BLaER1 treated with 17β-estradiol and CSF1 and Interleukin-3, amounts not matched to agents 10 nM and 100 nM (cell line): Measurements from ENCODE around the gene YWHAB.

Experiments used
- H3K27ac ChIP-seq, 11 experiments: shearing (Covaris generic); formaldehyde crosslinking; 2 replicates each; pipeline ENCODE4 v1.8.1; 2022
- H3K27me3 ChIP-seq, 11 experiments: shearing (Covaris generic); formaldehyde crosslinking; 2 replicates each; pipeline ENCODE4 v1.8.1; 2022
- H3K36me3 ChIP-seq, 11 experiments: shearing (Covaris generic); formaldehyde crosslinking; 2 replicates each; pipeline ENCODE4 v1.8.1; 2022
- H3K4me1 ChIP-seq, 10 experiments: shearing (Covaris generic); formaldehyde crosslinking; 2 replicates each; pipeline ENCODE4 v1.8.1; 2022
- H3K4me2 ChIP-seq, 11 experiments: shearing (Covaris generic); formaldehyde crosslinking; 2 replicates each; pipeline ENCODE4 v1.8.1; 2022
- H3K4me3 ChIP-seq, 10 experiments: shearing (Covaris generic); formaldehyde crosslinking; 2 replicates each; pipeline ENCODE4 v1.8.1; 2022
- H3K9ac ChIP-seq, 11 experiments: shearing (Covaris generic); formaldehyde crosslinking; 2 replicates each; pipeline ENCODE4 v1.8.1; 2022
- H3K9me3 ChIP-seq, 11 experiments: shearing (Covaris generic); formaldehyde crosslinking; replicated peaks in 1 of 11; 2 replicates each; pipeline ENCODE4 v1.8.1; 2022
- H4K20me1 ChIP-seq, 11 experiments: shearing (Covaris generic); formaldehyde crosslinking; 2 replicates each; pipeline ENCODE4 v1.8.1; 2022
- Cebpa-rat ChIP-seq, 11 experiments: shearing (Covaris generic); IDR thresholded peaks; 2 replicates each; pipeline ENCODE4 v1.8.1; 2022

The YWHAB gene

DNA sequence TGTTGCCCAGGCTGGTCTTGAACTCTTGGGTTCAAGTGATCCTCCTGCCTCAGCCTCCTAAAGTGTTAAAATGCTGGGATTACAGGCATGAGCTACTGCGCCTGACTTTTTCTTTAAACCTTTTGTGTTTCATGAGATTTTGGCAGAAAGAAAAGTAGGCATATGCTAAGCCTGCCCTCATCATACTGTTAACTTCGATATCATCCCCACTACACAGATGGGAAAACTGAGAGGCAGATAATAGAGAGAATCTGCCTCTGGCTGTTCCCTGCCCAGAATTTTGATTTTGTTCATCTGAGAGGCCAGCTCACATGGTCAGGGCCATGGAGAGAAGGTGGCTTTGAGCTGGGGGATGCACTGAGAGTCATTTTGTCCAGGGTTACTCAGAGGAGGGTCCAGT lies 31.9 kb downstream of the YWHAB start:
- Histone ChIP-seq H3K27me3 (no peaks in the 10 kb centered on the region), H3K4me1 (peaks cover 0 to 8% (median 0%) of the 10 kb centered on the region in 10 experiments; a peak in 3 of 20 replicates), H3K36me3 (peaks cover 58 to 95% (median 77%) of the 10 kb centered on the region in 11 experiments), H3K27ac (no peak overlapping the region), H3K9ac (no peak overlapping the region), H3K4me3 (no peak overlapping the region), H4K20me1 (peaks cover 0 to 23% (median 0%) of the 10 kb centered on the region in 11 experiments; a peak in 6 of 22 replicates), H3K9me3 (no peaks in the 10 kb centered on the region), H3K4me2 (no peak overlapping the region)
- TF ChIP-seq Cebpa-rat (IDR thresholded peaks at IDR 0.05) = no peak

DNA sequence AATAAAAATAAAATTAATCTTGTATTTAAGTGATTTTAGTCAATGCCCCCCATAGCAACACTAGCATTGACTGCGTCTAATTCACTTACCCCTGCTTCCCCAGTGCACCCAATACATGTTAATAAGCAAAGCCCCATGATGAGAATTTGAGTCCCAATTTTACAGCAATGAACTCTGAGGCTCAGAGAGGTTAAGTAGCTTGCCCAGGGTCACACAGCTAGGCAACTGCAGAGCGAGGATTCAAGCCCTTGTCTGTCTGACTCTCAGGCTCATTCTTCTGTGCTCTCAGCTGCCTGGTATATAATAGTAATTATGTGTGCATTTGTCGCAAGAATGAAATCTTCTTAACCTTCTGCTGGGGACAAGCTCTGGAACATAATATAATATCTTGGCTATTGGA lies 32.8 kb downstream of the YWHAB start:
- Histone ChIP-seq H3K27me3 (no peaks in the 10 kb centered on the region), H3K9ac (no peak overlapping the region), H3K4me3 (no peak overlapping the region), H3K4me2 (no peak overlapping the region), H3K27ac (no peak overlapping the region), H3K9me3 (no peaks in the 10 kb centered on the region), H3K4me1 (peaks cover 0 to 8% (median 0%) of the 10 kb centered on the region in 10 experiments; a peak in 3 of 20 replicates), H3K36me3 (peaks cover 57 to 95% (median 77%) of the 10 kb centered on the region in 11 experiments), H4K20me1 (peaks cover 0 to 27% (median 0%) of the 10 kb centered on the region in 11 experiments; a peak in 5 of 22 replicates)
- no peak for TF ChIP-seq Cebpa-rat (IDR thresholded peaks at IDR 0.05)

DNA sequence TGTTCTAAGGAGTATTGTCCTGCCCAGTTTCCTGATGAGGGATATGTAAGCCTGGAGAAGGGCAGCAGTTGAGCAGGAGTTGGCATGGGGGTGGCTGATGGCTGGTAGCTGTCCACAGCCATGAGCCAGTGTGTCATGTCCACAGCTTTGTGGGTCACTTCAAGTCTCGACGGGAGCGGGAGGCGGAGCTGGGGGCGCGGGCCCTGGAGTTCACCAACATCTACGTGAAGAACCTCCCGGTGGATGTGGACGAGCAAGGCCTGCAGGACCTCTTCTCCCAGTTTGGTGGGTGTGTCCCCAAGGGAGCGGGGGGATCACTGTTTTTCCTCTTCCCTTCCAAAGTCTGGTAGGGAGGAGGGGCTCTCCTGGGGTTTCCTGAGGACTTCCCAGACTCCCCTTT lies 33.3 kb downstream of the YWHAB start:
- no peaks in the 10 kb centered on the region for H3K27me3 ChIP-seq
- no peak overlapping the region for H3K4me3 ChIP-seq
- no peak overlapping the region for H3K4me2 ChIP-seq
- no peaks in the 10 kb centered on the region for H3K9me3 ChIP-seq
- no peak overlapping the region for H3K27ac ChIP-seq
- TF ChIP-seq Cebpa-rat (IDR thresholded peaks at IDR 0.05) = no peak
- peaks cover 59 to 95% (median 77%) of the 10 kb centered on the region in 11 experiments for H3K36me3 ChIP-seq
- peaks cover 0 to 31% (median 0%) of the 10 kb centered on the region in 11 experiments; a peak in 5 of 22 replicates for H4K20me1 ChIP-seq
- no peak overlapping the region for H3K9ac ChIP-seq
- H3K4me1 ChIP-seq = peaks cover 0 to 8% (median 0%) of the 10 kb centered on the region in 10 experiments; a peak in 3 of 20 replicates

DNA sequence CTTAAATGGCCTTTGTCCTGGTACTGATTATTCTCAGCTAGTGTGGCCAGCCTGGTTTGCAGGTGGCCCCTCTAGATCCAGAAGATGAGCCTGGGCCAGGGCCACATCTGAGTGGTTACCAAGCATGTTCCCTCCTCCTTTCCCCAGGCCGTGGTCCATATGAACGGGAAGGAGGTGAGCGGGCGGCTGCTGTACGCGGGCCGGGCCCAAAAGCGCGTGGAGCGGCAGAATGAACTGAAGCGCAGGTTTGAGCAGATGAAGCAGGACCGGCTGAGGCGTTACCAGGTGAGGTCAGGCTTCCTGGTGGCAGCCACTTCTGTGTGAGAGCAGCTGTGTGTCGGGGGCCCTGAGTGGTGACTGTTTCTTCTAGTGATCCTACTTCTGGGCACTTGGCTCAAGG lies 35.9 kb downstream of the YWHAB start:
- no peak for TF ChIP-seq Cebpa-rat (IDR thresholded peaks at IDR 0.05)
- Histone ChIP-seq H3K4me2 (no peak overlapping the region), H3K4me3 (no peak overlapping the region), H4K20me1 (peaks cover 0 to 22% (median 0%) of the 10 kb centered on the region in 11 experiments; a peak in 3 of 22 replicates), H3K27me3 (no peaks in the 10 kb centered on the region), H3K9ac (no peak overlapping the region), H3K27ac (no peak overlapping the region), H3K4me1 (no peaks in the 10 kb centered on the region), H3K9me3 (no peaks in the 10 kb centered on the region), H3K36me3 (peaks cover 59 to 94% (median 81%) of the 10 kb centered on the region in 11 experiments)

DNA sequence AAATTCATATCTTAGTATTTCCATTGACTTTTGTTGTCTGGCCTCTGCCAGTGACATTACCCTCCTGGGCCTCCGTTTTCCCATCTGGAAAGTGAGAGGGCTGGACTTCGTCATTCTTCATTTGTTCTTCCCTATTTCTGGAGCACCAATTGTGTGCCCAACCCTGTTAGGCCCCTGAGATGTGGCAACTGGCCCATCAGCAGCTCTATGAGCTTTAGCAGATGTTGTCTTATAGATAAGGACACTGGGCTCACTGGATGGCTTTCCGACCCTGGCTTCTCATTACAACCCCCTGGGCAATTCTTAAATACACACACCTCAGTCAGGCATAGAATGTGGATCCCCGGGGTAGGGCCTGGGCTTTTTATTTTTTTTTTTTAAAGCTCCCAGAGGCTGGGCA lies 39.0 kb downstream of the YWHAB start:
- H3K36me3 ChIP-seq = peaks cover 39 to 81% (median 62%) of the 10 kb centered on the region in 11 experiments
- H3K9ac ChIP-seq = no peak overlapping the region
- no peak overlapping the region for H3K27ac ChIP-seq
- no peaks in the 10 kb centered on the region for H3K4me1 ChIP-seq
- no peaks in the 10 kb centered on the region for H3K9me3 ChIP-seq
- H3K27me3 ChIP-seq = no peaks in the 10 kb centered on the region
- no peak overlapping the region for H3K4me2 ChIP-seq
- TF ChIP-seq Cebpa-rat (IDR thresholded peaks at IDR 0.05) = no peak
- 0 out of 22 replicates have a peak, but pooled peaks cover 0 to 10% (median 0%) of the 10 kb centered on the region in 11 experiments for H4K20me1 ChIP-seq
- H3K4me3 ChIP-seq = no peak overlapping the region

DNA sequence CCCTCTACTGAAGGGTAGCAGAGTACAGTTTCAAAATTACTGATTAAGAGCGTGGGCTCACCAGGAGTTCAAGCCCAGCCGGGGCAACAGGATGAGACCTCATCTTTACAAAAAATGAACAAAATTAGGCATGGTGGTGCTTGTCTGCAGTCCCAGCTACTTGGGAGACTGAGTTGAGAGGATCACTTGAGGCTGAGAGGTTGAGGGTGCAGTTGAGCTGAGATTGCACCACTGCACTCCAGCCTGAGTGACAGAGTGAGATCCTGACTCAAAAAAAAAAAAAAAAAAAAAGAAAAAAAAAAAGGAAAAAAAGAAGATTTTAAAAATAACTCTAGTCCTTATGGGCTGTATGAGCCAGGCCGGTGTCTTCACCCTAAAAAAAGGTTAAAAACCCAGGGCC lies 43.1 kb downstream of the YWHAB start:
- Histone ChIP-seq H3K27ac (no peak overlapping the region), H3K27me3 (no peaks in the 10 kb centered on the region), H3K36me3 (peaks cover 44 to 94% (median 69%) of the 10 kb centered on the region in 11 experiments), H3K9me3 (peaks cover 0 to 8% (median 0%) of the 10 kb centered on the region in 11 experiments; a peak in 3 of 22 replicates), H4K20me1 (0 out of 22 replicates have a peak, but pooled peaks cover 0 to 4% (median 0%) of the 10 kb centered on the region in 11 experiments), H3K4me3 (no peak overlapping the region), H3K4me1 (no peaks in the 10 kb centered on the region), H3K9ac (no peak overlapping the region), H3K4me2 (no peak overlapping the region)
- TF ChIP-seq Cebpa-rat (IDR thresholded peaks at IDR 0.05) = no peak

DNA sequence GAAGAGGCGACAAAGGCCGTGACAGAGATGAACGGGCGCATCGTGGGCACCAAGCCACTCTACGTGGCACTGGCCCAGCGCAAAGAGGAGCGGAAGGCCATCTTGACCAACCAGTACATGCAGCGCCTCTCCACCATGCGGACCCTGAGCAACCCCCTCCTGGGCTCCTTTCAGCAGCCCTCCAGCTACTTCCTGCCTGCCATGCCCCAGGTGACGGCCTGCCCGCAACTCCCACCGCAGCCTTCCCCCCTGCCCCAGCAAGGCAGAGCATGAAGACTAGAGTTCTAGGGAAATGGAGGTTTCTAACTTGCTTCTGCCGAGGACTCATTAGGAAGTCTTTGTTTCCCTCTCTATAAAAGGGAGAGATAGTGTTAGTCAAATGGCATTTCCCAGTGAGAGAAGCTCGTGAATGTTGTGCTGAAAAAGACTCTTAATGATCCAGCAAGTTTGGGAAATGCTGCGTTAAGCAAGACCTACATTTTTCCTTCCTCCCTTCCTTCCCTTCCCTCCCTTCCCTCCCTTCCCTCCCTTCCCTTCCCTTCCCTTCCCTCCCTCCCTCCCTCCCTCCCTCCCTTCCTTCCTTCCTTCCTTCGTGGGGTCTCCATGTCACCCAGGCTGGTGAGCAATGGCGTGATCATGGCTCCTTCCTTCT lies 45.1 kb downstream of the YWHAB start:
- peaks cover 0 to 8% (median 0%) of the 10 kb centered on the region in 11 experiments; a peak in 3 of 22 replicates for H3K9me3 ChIP-seq
- H3K36me3 ChIP-seq = peaks cover 49 to 95% (median 71%) of the 10 kb centered on the region in 11 experiments

DNA sequence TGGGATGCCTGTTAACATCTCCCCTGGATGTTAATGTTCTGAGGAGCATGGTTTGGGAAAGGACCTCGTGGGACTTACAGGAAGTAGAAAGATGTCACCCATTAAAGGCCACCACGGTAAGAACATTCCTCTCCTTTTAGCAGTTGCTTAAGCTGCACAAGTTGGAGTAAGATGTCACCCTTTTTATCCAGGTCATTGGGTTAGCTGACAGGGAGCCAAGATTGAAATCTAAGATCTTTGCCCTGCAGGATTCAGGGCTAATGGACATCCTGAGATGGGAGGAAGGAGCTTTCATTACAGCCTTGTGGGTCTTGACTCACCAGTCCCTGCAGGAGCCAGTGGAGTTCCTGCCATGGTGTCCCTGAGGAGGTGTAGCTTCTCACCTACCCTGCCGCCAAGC lies 46.4 kb downstream of the YWHAB start:
- no peak overlapping the region for H3K4me3 ChIP-seq
- no peak overlapping the region for H3K9ac ChIP-seq
- TF ChIP-seq Cebpa-rat (IDR thresholded peaks at IDR 0.05) = no peak
- no peak overlapping the region for H3K27ac ChIP-seq
- no peaks in the 10 kb centered on the region for H3K4me1 ChIP-seq
- H3K9me3 ChIP-seq = peaks cover 0 to 8% (median 0%) of the 10 kb centered on the region in 11 experiments; a peak in 3 of 22 replicates
- H3K36me3 ChIP-seq = peaks cover 54 to 95% (median 76%) of the 10 kb centered on the region in 11 experiments
- H3K27me3 ChIP-seq = no peaks in the 10 kb centered on the region
- H4K20me1 ChIP-seq = 0 out of 22 replicates have a peak, but pooled peaks cover 0 to 6% (median 0%) of the 10 kb centered on the region in 11 experiments
- no peak overlapping the region for H3K4me2 ChIP-seq

More for the DNA sequence above, 45.1 kb downstream of the YWHAB start:
- Histone ChIP-seq H4K20me1 (no peaks in the 10 kb centered on the region), H3K27me3 (no peaks in the 10 kb centered on the region), H3K9ac (no peak overlapping the region), H3K4me3 (no peak overlapping the region), H3K27ac (no peak overlapping the region), H3K4me1 (no peaks in the 10 kb centered on the region), H3K4me2 (no peak overlapping the region)
- no peak for TF ChIP-seq Cebpa-rat (IDR thresholded peaks at IDR 0.05)

DNA sequence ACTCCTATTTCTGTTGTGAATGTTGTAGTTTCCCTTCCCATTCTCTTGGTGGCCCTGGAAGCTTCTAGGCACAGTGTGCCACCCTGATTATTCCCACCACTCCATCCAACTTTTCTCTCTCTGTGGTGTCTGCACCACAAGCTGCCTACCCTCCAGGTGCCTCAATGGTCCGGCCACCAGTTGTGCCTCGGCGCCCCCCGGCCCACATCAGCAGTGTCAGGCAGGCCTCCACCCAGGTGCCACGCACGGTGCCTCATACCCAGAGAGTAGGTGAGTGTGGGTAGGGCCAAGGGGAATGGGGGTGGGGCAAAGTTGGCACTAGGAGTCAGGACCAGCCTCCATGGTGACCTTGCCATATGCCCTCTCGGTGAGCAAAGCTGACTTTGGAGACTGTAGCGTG lies 47.4 kb downstream of the YWHAB start:
- H3K4me3 ChIP-seq = no peak overlapping the region
- H3K4me2 ChIP-seq = no peak overlapping the region
- H4K20me1 ChIP-seq = peaks cover 0 to 10% (median 0%) of the 10 kb centered on the region in 11 experiments; a peak in 2 of 22 replicates
- H3K9me3 ChIP-seq = peaks cover 0 to 8% (median 0%) of the 10 kb centered on the region in 11 experiments; a peak in 3 of 22 replicates
- H3K27me3 ChIP-seq = no peaks in the 10 kb centered on the region
- no peak overlapping the region for H3K9ac ChIP-seq
- no peak overlapping the region for H3K27ac ChIP-seq
- TF ChIP-seq Cebpa-rat (IDR thresholded peaks at IDR 0.05) = no peak
- peaks cover 62 to 97% (median 77%) of the 10 kb centered on the region in 11 experiments for H3K36me3 ChIP-seq
- H3K4me1 ChIP-seq = no peaks in the 10 kb centered on the region
